OCI-LY7 (cell line): ENCODE results near the gene RBPMS2. TPM values are rescaled to one million over a fixed set of nuclear protein-coding genes. Genes with fewer than 3 reads are reported as not detected.

ENCODE experiments used
- BruUV-seq: library from RNA; stranded (reverse); fragments of 400-500 nt; replicated peaks from 2 replicates; lab custom pipeline; 2021; lab: Mats Ljungman, UMichigan
- CTCF ChIA-PET: fragments of 300-600 bp; sonication (Branson Sonifier 250); formaldehyde crosslinking; loops from one replicate; lab custom pipeline; 2022; ENCODE audit warnings: antibody characterized with exemption; ENCODE audit not compliant: unreplicated experiment; lab: Charles Lee
- POLR2A ChIA-PET: fragments of 300-600 bp; sonication (Branson Sonifier 250); formaldehyde crosslinking; loops from one replicate; lab custom pipeline; 2022; ENCODE audit warnings: antibody characterized with exemption; lab: Charles Lee
- DNase-seq: peaks from one replicate; pipeline ENCODE4 v3.0.0-alpha.2; 2015; ENCODE audit warnings: low spot score
- H2AFZ ChIP-seq: fragments of 200-600 bp; sonication (generic), shearing (Covaris generic); 2 replicates; pipeline ENCODE4 v1.6.1; 2014; ENCODE audit warnings: mild to moderate bottlenecking, antibody characterized with exemption, low read length, moderate library complexity
- H3K27ac ChIP-seq: fragments of 200-600 bp; sonication (generic); 2 replicates; pipeline ENCODE4 v1.5.1; 2014; ENCODE audit warnings: mixed run types, low read depth, mild to moderate bottlenecking, moderate library complexity, low read length, inconsistent platforms; ENCODE audit not compliant: poor library complexity, severe bottlenecking
- H3K36me3 ChIP-seq: fragments of 200-600 bp; sonication (generic); 2 replicates; pipeline ENCODE4 v1.6.1; 2014; ENCODE audit warnings: mild to moderate bottlenecking, antibody characterized with exemption, low read length, moderate library complexity, mixed read lengths; ENCODE audit not compliant: insufficient read depth
- H3K4me1 ChIP-seq: fragments of 200-600 bp; sonication (generic); 2 replicates; pipeline ENCODE4 v1.5.1; 2014; ENCODE audit warnings: mild to moderate bottlenecking, low read length; ENCODE audit not compliant: insufficient read depth, poor library complexity, severe bottlenecking
- H3K4me2 ChIP-seq: fragments of 200-600 bp; sonication (generic); 2 replicates; pipeline ENCODE4 v1.6.1; 2014; ENCODE audit warnings: mild to moderate bottlenecking, low read length
- H3K4me3 ChIP-seq: fragments of 200-600 bp; sonication (generic); 2 replicates; pipeline ENCODE4 v1.5.1; 2014; ENCODE audit warnings: mild to moderate bottlenecking, low read depth, low read length; ENCODE audit not compliant: poor library complexity, severe bottlenecking
- H3K79me2 ChIP-seq: fragments of 200-600 bp; sonication (generic); 2 replicates; pipeline ENCODE4 v1.6.1; 2016; ENCODE audit warnings: low read depth, mild to moderate bottlenecking, low read length, moderate library complexity, mixed read lengths; ENCODE audit not compliant: insufficient read depth
- H3K9me2 ChIP-seq: fragments of 200-600 bp; sonication (generic); 2 replicates; pipeline ENCODE4 v1.6.1; 2016; ENCODE audit warnings: mild to moderate bottlenecking, low read length, mixed read lengths; ENCODE audit not compliant: insufficient read depth
- H3K9me3 ChIP-seq: fragments of 200-600 bp; sonication (generic); 2 replicates; pipeline ENCODE4 v1.6.1; 2014; ENCODE audit warnings: mild to moderate bottlenecking, mixed run types, low read length, mixed read lengths
- H4K20me1 ChIP-seq: fragments of 200-600 bp; sonication (generic); 2 replicates; pipeline ENCODE4 v1.6.1; 2014; ENCODE audit warnings: mild to moderate bottlenecking, antibody characterized with exemption, low read length, moderate library complexity, mixed read lengths; ENCODE audit not compliant: insufficient read depth
- CTCF ChIP-seq: fragments of 200-600 bp; sonication (generic); conservative IDR thresholded peaks from 2 replicates; pipeline ENCODE4 v1.5.1; 2014; ENCODE audit warnings: mild to moderate bottlenecking, antibody characterized with exemption, low read length, moderate library complexity, mixed read lengths
- EZH2phosphoT487 ChIP-seq: fragments of 200-600 bp; sonication (generic); IDR thresholded peaks from 2 replicates; pipeline ENCODE4 v1.6.1; 2018; ENCODE audit warnings: low read depth, borderline replicate concordance, mild to moderate bottlenecking, mixed run types, antibody characterized with exemption, low read length, moderate library complexity, mixed read lengths
- intact Hi-C: fragments of 100-400 bp; cut with micrococcal nuclease; formaldehyde crosslinking; loops from one replicate; pipeline ENCODE4 v1.10.0; 2022; ENCODE audit not compliant: unreplicated experiment
- total RNA-seq, 2 experiments: library from RNA; depleted of rRNA in 1 of 2; stranded (reverse); fragments of >200 nt in 1 of 2; shearing (Covaris generic) in 1 of 2; gene quantifications; 2 replicates each; pipeline ENCODE4 v1.2.3, GENCODE V29; 2014 to 2022

The RBPMS2 gene
- total RNA-seq, 2 experiments from 2014 or later = not detected

GRCh38 chr15:64730151-64730550 is 45.2 kb downstream of the RBPMS2 start:
- Histone ChIP-seq H3K4me1 (no peaks in the 10 kb centered on the region), H3K79me2 (no peaks in the 10 kb centered on the region), H3K9me3 (no peaks in the 10 kb centered on the region), H3K36me3 (no peaks in the 10 kb centered on the region), H3K27ac (no peak overlapping the region), H2AFZ (no peak overlapping the region), H3K4me2 (no peak overlapping the region), H4K20me1 (no peaks in the 10 kb centered on the region), H3K4me3 (no peak overlapping the region), H3K9me2 (no peaks in the 10 kb centered on the region)
- intact Hi-C loops = loop anchor here (2.0 to 5.0 kb wide), 2 partner anchors 175 to 297 kb away; partner anchors contain the start of gene MTFMT
- no peak for DNase-seq
- CTCF ChIA-PET = interaction anchor here (0.7 kb wide), 1 partner anchor 1145 kb away, joined by 3 read pairs; no protein-coding TSS in a partner anchor
- no TSS peak for BruUV-seq
- POLR2A ChIA-PET = no interaction called here
- no peak for TF ChIP-seq EZH2phosphoT487

- TF ChIP-seq EZH2phosphoT487 (no peak), CTCF (no peak)
- Histone ChIP-seq H3K27ac (no peak overlapping the region), H3K9me3 (no peaks in the 10 kb centered on the region), H3K36me3 (no peaks in the 10 kb centered on the region), H3K9me2 (no peaks in the 10 kb centered on the region), H3K4me3 (no peak overlapping the region), H3K4me2 (no peak overlapping the region), H3K79me2 (no peaks in the 10 kb centered on the region), H3K4me1 (no peaks in the 10 kb centered on the region), H2AFZ (no peak overlapping the region), H4K20me1 (no peaks in the 10 kb centered on the region)
- DNase-seq = no peak
- BruUV-seq = no TSS peak
- intact Hi-C loops = no loop called here
- POLR2A ChIA-PET = interaction anchor here (0.7 to 1.5 kb wide), 4 partner anchors 23 to 116 kb away, joined by 3 to 6 read pairs (median 4); no protein-coding TSS in a partner anchor
- CTCF ChIA-PET = no interaction called here
Observed at GRCh38 chr15:64720188-64720587, 55.2 kb downstream of the RBPMS2 start.

GRCh38 chr15:64717735-64718495 is 57.5 kb downstream of the RBPMS2 start:
- H3K79me2 ChIP-seq = no peaks in the 10 kb centered on the region
- no peak for DNase-seq
- no peak for TF ChIP-seq EZH2phosphoT487
- TF ChIP-seq CTCF = no peak
- H3K27ac ChIP-seq = no peak overlapping the region
- no peaks in the 10 kb centered on the region for H3K4me1 ChIP-seq
- no peak overlapping the region for H3K4me3 ChIP-seq
- no TSS peak for BruUV-seq
- H2AFZ ChIP-seq = no peak overlapping the region
- no peak overlapping the region for H3K4me2 ChIP-seq
- intact Hi-C loops = no loop called here
- ChIA-PET POLR2A (no interaction called here), CTCF (no interaction called here)
- H4K20me1 ChIP-seq = no peaks in the 10 kb centered on the region
- H3K9me3 ChIP-seq = no peaks in the 10 kb centered on the region
- H3K9me2 ChIP-seq = no peaks in the 10 kb centered on the region
- no peaks in the 10 kb centered on the region for H3K36me3 ChIP-seq
